Tibial nerve (tissue), 4 donors: ENCODE data around the gene MAML3.

Source experiments
- CTCF ChIP-seq, 5 experiments: fragments of 200-600 bp in 3 of 5; fragments of 450-650 bp in 2 of 5; sonication (generic) in 3 of 5; IDR thresholded peaks; one replicate each; pipeline ENCODE4 v1.5.1; 2016 to 2019; ENCODE audit warnings: antibody characterized with exemption in 5 of 5, mild to moderate bottlenecking in 3 of 5, moderate library complexity in 2 of 5
- EP300 ChIP-seq, 2 donors: sonication (generic); formaldehyde crosslinking; IDR thresholded peaks; one replicate each; pipeline ENCODE4 v1.6.1; 2017; ENCODE audit warnings: antibody characterized with exemption in 2 of 2, mild to moderate bottlenecking in 1 of 2
- POLR2A ChIP-seq, 2 donors: fragments of 450-650 bp; IDR thresholded peaks; one replicate each; pipeline ENCODE4 v1.6.1; 2017; ENCODE audit warnings: antibody characterized with exemption in 2 of 2, mild to moderate bottlenecking in 2 of 2, moderate library complexity in 2 of 2

- no peak for TF ChIP-seq CTCF (IDR thresholded peaks at IDR 0.05)
- no peak for TF ChIP-seq POLR2A (IDR thresholded peaks at IDR 0.05)
- TF ChIP-seq EP300 (IDR thresholded peaks at IDR 0.05), result no peak
These were observed 108.0 kb downstream of the MAML3 start for GRCh38 chr4:140046016-140046415.
